Upper lobe of left lung (tissue), 4 donors: ENCODE results near the gene OR4D2.

ENCODE experiments used
- CTCF ChIP-seq, 6 experiments: fragments of 450-650 bp in 4 of 6; fragments of 200-600 bp in 2 of 6; sonication (generic) in 2 of 6; IDR thresholded peaks; one replicate each; pipeline ENCODE4 v1.5.1; 2016 to 2019; ENCODE audit warnings: antibody characterized with exemption in 6 of 6
- EP300 ChIP-seq, 4 donors: sonication (generic); formaldehyde crosslinking; IDR thresholded peaks; one replicate each; pipeline ENCODE4 v1.5.1; 2017; ENCODE audit warnings: antibody characterized with exemption in 4 of 4, control low read depth in 2 of 4
- POLR2AphosphoS5 ChIP-seq, 2 donors: sonication (generic); formaldehyde crosslinking; IDR thresholded peaks; one replicate each; pipeline ENCODE4 v1.5.1; 2017; ENCODE audit warnings: antibody characterized with exemption in 2 of 2

DNA sequence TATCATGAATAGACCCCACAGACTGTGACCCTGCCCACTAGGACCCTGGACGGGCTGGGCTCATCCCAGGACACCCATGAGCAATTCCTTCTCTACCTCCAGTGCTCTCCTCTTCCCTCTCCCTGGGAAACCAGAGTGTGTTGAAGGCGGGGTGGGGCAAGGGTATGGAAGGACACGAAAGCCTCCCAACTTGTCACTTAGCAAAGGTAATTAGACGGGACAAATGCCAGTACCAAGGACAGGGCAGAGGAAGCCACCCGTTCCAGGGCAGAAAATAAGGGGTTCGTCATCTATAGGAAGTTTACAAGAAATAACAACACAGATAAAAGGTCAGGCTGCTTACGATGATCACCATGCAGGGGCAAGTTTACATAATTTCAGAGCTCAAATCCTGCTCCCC, 20.9 kb downstream of the OR4D2 start:
- TF ChIP-seq EP300 (IDR thresholded peaks at IDR 0.05), result no peak
- no peak for TF ChIP-seq POLR2AphosphoS5 (IDR thresholded peaks at IDR 0.05)
- TF ChIP-seq CTCF (IDR thresholded peaks at IDR 0.05), result no peak
